NOMO-1 treated with dmso at 0.1 percent for 144 hours (cell line): Measurements from ENCODE around the gene MTR.

Experiments used
- DNase-seq: peaks from one replicate; lab custom pipeline; 2025; ENCODE audit not compliant: unreplicated experiment; lab: John Stamatoyannopoulos, UW

Gene MTR

DNA sequence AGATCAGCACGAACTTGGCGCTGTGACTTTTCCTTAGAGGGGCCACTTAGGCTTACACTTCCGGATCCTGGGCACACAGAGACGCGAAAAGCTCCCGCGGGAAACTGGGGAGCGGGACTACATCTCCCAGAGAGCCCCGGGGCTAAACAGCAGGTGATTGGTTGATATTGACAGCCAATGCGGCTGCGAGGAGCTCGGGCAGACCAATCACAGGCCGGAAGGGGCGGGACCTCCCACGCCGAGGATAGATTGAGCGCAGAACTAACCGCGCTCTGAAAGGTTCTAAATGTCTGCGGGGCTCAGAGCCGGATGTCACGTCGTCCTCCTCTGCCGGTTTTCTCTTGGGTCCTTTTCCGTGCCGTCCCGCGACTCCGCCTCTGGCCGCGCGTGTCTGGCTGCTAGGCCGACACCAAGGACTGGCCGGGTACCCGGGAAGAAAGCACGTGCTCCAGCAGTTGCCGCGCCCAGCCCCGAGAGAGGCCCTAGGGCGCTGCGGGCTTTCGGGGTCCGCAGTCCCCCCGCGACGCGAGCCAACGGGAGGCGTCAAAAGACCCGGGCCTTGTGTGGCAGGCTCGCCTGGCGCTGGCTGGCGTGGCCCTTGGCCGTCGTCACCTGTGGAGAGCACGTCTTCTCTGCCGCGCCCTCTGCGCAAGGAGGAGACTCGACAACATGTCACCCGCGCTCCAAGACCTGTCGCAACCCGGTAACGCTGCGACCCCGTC lies at the start of gene MTR:
TSS of gene MTR (plus strand) at position 258 of the 722 bp plus-strand sequence. CDS start at position 670, 412 bp downstream.
- DNase-seq: peak; percentile 97

DNA sequence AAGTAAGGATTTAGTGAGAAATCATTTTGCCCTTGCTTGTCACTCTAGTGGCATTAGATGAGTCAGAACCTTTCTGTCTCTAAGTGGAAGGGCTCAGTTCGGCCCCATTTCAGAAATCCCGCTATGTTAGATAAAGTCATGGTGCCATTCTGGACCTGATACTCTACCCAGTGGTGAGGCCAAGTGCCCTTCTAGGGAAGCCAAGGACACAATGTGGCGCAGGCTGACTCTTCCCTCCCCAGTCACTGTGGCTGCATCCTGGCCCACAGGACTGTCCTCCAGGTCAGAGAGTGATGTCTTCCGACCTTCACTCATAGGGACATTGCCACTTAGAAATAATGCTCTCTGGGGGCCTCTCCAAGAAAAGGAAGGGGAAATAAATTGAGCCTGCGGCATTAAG lies 48.3 kb upstream of the MTR start:
- no peak for DNase-seq

DNA sequence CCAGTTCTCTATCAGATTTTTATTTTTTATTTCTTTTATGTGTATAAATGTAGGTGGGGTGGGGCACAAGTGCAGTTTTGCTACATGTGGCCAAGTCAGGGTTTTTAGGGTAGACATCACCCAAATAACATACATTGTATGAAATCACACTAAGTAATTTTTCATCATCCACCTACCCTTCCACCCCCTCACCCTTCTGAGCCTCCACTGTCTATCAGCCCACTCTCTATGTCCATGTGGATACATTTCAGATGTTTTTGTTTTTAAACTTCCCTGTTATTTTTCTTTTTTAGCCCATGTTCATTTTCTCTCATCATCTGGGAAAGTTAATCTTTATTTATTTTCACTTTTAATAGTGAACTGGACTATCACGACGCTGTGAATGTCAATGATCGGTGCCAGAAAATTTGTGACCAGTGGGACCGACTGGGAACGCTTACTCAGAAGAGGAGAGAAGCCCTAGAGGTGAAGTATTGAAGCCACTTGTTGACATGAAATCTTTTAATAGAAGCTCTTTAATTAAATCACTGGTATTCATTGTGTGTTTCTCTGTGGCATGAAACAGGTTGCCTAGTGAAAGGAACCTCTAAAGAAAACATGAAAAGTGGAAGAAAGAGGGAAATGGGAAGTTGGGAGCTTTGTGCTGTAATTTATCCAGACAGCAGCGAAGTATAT lies 47.6 kb upstream of the MTR start:
- DNase-seq: no peak

DNA sequence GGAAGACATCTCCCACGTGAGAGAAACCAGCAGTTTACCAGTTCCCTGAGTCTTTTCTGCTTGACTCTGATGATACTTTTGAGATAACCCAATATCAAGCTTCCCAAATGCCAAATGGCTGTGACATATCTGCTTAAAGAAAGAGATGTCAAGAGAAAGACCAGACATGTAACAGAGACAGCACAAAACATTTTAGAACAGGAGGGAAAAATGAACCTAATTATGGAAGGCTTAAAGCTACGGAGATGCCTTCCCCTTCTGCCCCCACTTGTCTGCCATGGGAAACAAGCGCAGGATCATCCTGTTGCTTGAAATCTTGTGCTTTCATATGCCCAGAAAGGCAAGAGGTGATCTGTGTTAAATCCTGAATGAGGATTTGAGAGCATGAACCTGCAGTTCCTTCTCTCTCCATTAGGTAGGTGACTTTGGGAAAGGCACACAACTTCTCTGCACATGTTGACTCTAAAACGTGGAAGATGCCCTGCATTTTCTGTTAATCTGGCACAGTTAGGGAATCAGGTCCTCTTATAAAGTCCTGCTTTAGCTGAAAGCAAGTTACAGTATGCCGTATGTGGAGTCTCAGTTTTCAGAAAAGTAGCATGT lies 46.7 kb upstream of the MTR start:
- no peak for DNase-seq

DNA sequence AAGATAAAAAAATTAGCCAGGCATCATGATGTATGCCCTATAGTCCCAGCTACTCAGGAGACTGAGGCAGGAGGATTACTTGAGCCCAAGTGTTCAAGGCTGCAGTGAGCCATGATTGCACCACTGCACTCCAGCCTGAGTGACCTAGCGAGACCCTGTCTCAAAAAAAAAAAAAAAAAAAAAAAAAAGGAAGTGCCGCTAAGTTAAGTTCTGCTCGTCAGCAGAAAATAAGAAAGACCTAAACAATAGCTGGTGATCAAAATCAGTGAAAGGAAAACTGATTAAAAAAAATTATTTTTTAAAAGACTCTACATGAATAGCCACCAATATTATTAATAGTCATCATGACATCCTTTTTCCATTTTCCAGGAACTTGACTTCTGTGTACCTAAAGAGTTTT lies 44.2 kb upstream of the MTR start:
- no peak for DNase-seq

DNA sequence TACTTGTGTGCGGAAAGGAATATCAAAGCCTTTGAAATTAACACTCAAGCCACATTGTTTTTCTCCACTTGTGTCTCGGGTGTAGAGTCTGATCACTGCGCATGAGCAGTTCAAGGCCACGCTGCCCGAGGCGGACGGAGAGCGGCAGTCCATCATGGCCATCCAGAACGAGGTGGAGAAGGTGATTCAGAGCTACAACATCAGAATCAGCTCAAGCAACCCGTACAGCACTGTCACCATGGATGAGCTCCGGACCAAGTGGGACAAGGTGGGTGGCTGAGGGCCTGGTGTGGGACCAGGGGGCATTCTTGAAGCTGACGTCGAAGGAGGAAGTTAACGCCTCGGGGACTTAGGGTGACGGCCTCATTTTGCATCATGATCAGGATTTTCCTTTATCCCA lies 43.7 kb upstream of the MTR start:
- DNase-seq: no peak

DNA sequence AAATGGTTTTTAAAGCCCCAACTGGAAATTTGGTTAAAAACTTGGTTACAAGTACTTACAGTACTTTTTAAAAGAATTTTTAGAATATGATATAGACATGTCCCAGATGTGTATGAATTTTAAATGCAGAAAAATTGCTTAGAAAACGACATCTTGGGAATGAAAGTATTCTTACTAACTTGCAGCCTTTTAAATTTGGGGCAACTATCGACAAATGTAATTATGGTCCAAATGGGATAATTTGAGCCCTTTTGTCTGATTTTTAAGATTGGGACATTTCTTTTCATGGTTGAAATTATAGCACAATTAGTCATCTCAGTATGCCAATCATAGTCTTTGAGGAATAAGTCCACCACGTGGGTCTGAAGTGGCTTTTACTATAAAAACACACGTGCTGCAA lies 43.2 kb upstream of the MTR start:
- DNase-seq: no peak

DNA sequence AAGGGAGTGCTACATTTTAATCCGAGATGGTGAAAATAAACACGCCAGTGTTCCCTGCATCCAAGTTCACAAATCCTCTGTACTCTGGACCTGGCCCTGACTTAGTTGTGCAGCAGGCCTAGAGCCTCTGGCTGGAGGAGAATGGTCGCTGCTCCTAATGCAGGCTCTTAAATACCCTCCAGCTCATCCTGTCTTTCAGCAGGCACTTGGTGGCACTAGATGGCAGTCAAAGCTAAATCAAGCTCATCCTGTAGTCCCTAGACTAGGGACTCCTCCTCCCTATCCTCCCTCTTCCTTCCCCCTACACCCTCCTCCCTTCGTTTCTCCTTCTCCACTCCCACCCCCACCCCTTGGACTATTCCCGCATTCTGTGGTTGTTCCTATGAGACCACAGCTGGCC lies 41.6 kb upstream of the MTR start:
- DNase-seq: no peak

DNA sequence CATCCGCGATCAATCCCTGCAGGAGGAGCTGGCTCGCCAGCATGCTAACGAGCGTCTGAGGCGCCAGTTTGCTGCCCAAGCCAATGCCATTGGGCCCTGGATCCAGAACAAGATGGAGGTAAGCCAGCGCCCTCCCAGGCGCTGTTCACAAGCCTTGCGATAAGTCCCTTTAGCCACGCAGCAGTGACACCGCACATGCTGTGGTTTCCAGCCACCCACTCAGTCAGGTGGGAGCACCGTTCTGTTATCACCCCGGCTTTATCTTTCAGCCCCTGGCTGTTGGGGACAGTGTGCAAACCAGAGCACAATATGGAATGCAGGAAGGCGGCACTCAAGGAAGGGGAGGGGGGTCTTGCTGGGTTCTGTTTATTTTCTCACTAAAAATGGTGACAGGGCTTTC lies 41.1 kb upstream of the MTR start:
- DNase-seq: no peak

DNA sequence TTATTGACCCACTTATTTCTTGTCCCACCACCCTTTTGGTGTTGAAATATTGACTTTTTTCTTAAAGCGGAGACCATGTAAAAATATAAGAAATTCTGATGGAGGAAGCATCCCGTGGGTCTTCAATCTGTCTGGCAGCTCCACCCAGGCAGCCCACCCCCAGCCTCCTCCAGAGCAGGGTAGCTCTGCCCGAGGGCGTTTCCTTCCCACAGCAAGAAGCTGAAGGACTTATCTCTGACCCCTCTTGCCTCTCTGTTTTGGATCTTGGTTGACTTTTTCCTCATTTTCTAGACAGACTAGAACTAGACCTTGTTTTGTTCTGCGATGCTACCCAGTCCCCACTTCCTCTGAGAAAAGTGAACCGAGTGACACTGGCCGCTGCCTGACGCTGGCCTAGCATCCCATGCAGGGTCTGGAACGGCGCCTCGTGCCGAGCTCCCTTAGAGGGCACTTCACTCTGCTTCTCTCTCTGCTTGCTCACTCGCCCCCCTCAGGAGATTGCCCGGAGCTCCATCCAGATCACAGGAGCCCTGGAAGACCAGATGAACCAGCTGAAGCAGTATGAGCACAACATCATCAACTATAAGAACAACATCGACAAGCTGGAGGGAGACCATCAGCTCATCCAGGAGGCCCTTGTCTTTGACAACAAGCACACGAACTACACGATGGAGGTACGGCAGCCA lies 40.4 kb upstream of the MTR start:
- no peak for DNase-seq

DNA sequence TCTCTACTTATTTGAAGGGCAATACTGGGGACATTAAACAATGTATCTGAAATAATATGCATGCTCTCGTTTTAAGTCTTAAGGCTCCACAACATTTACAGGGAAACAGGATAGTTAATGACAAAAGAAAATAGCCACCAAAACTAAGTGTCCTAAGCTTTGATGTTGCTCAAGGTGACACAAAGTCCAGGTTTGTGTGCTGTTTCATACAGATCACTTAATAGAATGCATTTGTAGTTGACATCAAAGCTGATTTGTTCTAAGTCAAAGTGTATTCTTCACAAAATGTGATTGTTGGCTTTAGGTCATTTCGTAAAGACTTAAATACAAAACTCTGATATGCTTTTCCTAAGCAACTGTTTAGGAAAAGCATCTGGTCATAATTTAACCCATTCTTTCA lies 37.5 kb upstream of the MTR start:
- DNase-seq: no peak

DNA sequence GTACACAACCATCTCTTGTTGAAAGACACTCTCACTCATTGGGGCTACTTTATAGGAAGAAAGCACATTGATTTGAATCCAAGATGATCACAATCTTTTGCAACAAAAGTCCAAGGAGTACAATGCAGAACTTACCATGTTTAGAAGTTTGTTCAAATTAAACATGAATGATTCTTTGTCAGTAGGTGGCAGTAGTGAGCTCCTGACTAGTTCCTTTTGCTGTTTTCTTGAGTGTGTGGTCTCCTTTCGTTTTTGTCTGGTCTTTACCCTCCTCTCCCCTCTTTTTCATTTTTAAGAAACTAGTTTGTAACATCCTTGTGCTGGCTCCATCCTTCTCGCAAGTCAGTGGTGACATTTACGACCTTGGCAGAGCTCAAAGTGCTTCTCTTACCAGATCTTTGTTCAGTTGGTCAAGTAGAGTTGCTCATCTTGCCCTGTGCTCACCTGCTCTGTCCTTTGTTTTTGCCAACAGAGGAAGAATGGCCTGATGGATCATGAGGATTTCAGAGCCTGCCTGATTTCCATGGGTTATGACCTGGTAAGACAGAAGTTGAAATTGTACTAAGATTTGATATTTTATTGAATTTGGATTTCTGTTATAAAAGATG lies 35.7 kb upstream of the MTR start:
- no peak for DNase-seq

DNA sequence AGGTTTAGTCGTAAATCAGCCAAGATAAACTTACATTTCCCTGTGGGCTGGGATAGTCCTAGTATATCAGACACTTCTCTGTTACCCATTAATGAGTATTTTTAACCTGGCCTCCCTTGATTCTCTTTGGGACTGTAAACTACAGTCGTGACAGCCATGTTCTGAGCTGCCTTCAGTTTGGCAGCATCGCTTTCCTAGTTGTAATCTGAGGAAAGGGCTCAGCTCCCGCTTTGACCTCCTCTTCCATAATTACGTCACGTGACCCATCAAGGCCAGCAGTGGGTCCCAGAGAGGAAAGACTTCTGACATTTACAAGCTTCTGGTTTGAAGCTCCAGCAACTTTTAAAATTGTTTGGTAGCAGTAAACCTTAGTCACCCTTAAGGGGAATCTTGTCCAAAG lies 34.6 kb upstream of the MTR start:
- DNase-seq: no peak

DNA sequence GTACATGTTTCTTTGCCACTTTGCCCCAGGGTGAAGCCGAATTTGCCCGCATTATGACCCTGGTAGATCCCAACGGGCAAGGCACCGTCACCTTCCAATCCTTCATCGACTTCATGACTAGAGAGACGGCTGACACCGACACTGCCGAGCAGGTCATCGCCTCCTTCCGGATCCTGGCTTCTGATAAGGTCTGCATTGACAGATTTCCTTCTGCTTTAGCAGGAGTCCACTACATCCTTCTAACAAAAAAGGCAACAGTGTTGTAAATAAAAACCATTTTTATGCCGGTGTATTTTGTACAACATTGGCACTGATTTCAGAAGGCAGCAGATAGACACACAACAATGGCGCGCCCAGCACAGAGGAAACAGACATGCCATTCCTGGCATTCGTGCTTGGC lies 34.1 kb upstream of the MTR start:
- no peak for DNase-seq

DNA sequence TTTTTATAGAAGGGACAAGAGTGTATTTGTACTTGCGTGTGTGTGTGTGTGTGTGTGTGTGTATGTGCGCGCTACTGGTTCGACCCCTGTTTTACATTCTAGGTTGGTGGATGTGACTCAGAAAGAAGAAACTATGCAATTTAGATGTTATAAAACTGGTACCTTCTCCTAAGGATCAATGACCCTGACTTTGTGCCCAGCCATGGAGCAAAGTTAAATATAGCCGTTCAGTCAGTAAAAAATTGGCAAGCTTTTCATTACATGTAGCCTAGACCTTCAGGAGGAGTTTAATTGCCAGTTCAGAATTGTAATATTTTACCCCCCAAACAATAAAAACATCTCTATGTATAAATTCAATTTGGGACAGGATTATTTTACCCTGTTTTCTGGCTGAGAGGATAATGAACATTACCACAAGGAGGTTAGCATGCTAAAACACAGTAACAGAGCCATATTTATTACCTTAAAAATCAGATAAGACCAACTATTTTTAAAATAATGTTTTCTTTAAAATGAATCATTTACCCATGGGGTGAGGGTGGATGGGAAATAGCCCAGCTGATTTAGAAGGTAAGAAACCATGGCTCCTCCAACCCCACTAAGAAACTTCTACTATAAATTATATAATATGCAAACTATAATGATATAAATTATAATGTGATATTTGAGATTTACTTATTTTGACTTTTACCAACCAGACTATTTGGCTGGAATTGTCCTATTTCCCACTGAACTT lies 33.5 kb upstream of the MTR start:
- DNase-seq: no peak

DNA sequence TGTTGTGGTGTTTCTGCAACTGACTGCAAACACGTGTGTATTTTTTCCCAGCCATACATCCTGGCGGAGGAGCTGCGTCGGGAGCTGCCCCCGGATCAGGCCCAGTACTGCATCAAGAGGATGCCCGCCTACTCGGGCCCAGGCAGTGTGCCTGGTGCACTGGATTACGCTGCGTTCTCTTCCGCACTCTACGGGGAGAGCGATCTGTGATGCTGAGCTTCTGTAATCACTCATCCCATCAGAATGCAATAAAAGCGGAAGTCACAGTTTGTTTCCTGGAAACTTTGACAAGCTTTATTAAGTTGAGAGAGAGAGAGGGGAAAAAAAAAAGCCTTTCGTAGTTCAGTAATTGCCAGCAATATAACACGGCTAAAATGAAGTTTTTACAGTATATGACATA lies 32.7 kb upstream of the MTR start:
- no peak for DNase-seq

DNA sequence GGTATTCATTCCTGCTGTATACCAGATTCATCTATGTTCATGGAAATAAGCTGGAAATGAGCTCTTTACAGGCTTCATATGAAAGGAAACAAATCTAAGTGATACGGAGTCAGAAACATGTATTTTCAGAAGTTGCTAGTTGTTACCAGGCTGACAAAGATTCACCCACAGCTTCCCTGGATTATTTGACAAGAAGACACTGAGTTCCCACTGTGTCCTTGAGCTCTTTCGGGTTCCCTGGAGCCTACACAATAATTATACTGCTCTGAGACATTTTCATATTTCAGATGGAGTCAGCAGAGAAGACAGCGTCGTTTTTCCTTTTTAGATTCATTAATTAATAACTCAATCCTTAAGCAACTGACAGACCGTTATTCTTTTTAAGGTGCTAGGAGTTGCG lies 29.3 kb upstream of the MTR start:
- DNase-seq: no peak

DNA sequence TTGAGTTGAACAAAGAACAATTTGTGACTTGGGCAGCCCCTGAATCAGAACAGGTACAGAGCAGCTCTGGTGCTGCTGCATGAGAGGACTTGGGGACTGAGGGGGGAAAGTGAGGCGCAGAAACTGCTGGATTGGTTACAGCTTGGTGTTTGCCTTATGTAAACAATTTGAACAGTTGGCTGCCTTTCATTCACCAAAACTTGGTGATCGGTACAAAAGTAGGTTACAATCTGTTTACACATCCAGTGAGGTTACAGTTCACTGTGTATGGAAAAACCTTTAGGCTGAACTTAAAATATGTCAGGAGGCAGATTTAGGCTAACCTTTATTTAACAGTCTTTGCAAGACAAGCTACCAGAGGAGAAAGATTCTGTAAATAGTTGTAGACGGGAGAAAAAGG lies 28.6 kb upstream of the MTR start:
- no peak for DNase-seq

DNA sequence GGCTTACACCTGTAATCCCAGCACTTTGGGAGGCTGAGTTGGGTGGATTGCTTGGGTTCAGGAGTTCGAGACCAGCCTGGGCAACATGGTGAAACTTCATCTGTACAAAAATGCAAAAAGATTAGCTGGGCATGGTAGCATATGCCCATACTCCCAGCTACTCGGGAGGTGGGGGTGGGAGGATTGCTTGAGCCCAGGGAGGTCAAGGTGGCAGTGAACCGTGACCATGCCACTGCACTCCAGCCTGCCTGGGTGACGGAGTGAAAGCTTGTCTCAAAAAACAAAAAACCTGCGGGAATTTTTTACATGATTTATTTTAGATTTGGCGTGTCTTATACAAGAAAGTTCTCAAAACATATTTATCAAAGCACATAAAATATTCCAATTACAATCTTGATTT lies 27.8 kb upstream of the MTR start:
- DNase-seq: no peak

DNA sequence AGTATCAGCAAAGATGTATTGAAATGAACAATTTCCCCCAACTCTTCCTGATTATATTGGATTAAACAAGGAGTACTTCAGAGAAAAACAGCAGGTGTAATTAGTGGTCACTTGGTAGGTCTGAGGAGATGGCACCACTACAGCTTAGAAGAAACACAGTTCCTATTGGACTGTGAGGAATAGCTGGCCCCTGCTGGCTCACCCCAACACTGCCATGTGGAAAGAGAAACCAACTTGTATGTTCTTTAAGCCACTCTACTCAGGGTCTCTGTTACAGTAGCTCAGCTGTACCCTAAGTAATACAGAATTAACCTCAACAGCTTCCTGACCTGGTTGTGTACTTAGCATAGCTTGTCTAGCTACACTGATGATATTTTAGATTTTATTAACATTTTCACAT lies 26.5 kb upstream of the MTR start:
- no peak for DNase-seq

DNA sequence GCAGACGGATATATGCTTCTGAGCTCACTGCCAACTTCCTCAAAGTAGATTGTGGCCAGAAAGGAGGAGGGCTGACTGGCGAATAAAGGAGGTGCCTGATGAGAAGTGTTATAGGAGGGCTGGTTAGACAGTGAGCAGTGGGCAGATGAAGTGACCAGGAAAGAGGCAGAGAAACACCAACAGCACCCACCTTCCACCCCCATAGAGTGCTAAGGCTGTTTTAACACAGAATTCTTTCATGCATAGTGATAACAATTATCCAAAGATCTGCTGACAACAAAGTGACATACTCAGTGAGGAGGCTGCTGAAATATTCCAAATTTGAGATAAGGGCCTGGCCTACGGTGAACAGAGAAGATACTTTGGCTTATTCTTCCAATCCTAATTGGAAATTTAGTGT lies 21.2 kb upstream of the MTR start:
- no peak for DNase-seq
